Heart right ventricle (tissue), 16 donors: ENCODE data around the gene CCNF. TPM values are rescaled to one million over a fixed set of nuclear protein-coding genes. Genes with fewer than 3 reads are reported as not detected.
A peak's percentile ranks its signal among the peaks of the same experiment; 100 is the strongest.

Experiments
- ATAC-seq, 8 donors: fragments of 200-7000 bp; cut with Tn5 transposase; one replicate each; pipeline ENCODE4 v1.9.1; 2020; ENCODE audit warnings: mild to moderate bottlenecking in 8 of 8, moderate library complexity in 8 of 8, moderate number of reproducible peaks in 1 of 8
- DNase-seq, 2 donors: peaks; one replicate each; pipeline ENCODE4 v3.0.0-alpha.2; 2020
- H3K27ac ChIP-seq, 10 donors: fragments of 200-600 bp; sonication (generic) in 2 of 10; one replicate each; pipeline versions ENCODE4 v1.5.0 to v1.8.0; 2020 to 2022; ENCODE audit warnings: mild to moderate bottlenecking in 3 of 10
- H3K27me3 ChIP-seq, 7 donors: fragments of 200-600 bp; one replicate each; pipeline ENCODE4 v1.8.0; 2021 to 2022; ENCODE audit warnings: mild to moderate bottlenecking in 2 of 7
- H3K36me3 ChIP-seq, 9 donors: fragments of 200-600 bp; sonication (generic) in 1 of 9; one replicate each; pipeline versions ENCODE4 v1.5.0 to v1.8.0; 2020 to 2022; ENCODE audit warnings: mild to moderate bottlenecking in 2 of 9
- H3K4me1 ChIP-seq, 9 donors: fragments of 200-600 bp; sonication (generic) in 1 of 9; one replicate each; pipeline versions ENCODE4 v1.5.0 to v1.8.0; 2020 to 2022; ENCODE audit warnings: mild to moderate bottlenecking in 4 of 9
- H3K4me3 ChIP-seq, 10 donors: fragments of 200-600 bp; sonication (generic) in 2 of 10; one replicate each; pipeline versions ENCODE4 v1.5.0 to v1.8.0; 2020 to 2022; ENCODE audit warnings: mild to moderate bottlenecking in 7 of 10, moderate library complexity in 2 of 10
- H3K9me3 ChIP-seq, 11 donors: fragments of 200-600 bp in 10 of 11; sonication (generic) in 2 of 11; one replicate each; pipeline versions ENCODE4 v1.5.0 to v1.8.0; 2013 to 2022; ENCODE audit warnings: mild to moderate bottlenecking in 2 of 11, control low read depth in 1 of 11, moderate library complexity in 1 of 11
- CTCF ChIP-seq, 9 donors: fragments of 200-600 bp; sonication (generic) in 2 of 9; IDR thresholded peaks; one replicate each; pipeline versions ENCODE4 v1.5.0 to v1.8.0; 2021 to 2022; ENCODE audit warnings: antibody characterized with exemption in 9 of 9, mild to moderate bottlenecking in 5 of 9, moderate library complexity in 1 of 9
- WGBS, 2 donors: extraction: QIAGEN DNeasy Blood & Tissue Kit; methylation state at CpG; one replicate each; pipeline ENCODE4 v1.1.7; 2013; ENCODE audit warnings: inconsistent platforms in 1 of 2; 5-methylcytosine and 5-hydroxymethylcytosine counted together
- intact Hi-C, 10 donors: fragments of 100-400 bp; cut with DNase I; formaldehyde crosslinking; loops; one replicate each; pipeline versions ENCODE4 v1.11.1 to v1.14.2; 2022
- polyA plus RNA-seq, 2 donors: library from polyadenylated mRNA; stranded (reverse); fragments of 200-250 nt; gene quantifications; one replicate each; pipeline ENCODE4 v1.2.3, GENCODE V29; 2013
- total RNA-seq, 10 donors: library from RNA; stranded (reverse); fragmentation: NEBNext Ultra II Directional in 3 of 10; extraction: Animal tissue kit (Norgen Biotek cat#: 25700) in 3 of 10; gene quantifications; one replicate each; pipeline versions ENCODE4 v1.2.1 to v1.2.4, GENCODE V29; 2021 to 2023
- donor health status: Arrhythmogenic right ventricular cardiomyopathy.
- donor health status: ischemic (EF 13 %, LVEDD 7.1; RV severe dilation, severe dysfunction).
- donor health status: healthy with polysubstance abuse.
- donor health status: DM: no; HTN: yes; CAD: no.
- donor health status: DM: no; HTN: no; CAD: no.
- donor health status: ischemic (EF 25% LVEDD 6.9; RV normal size, moderate dysfunction).
- donor health status: ischemic (EF 25% LVEDD 5.7; RV mildly dilated, moderate dysfunction).
- donor health status: healthy.
- donor health status: DM: yes; HTN: yes; CAD: no.
- donor health status: Ischemic cardiomyopathy.
- donor health status: ischemic (EF 35%, LVEDD 5.7; RV mildly dilated, moderate dysfunction).
- donor health status: nonischemic (EF 11% LVEDD 7.7; RV severe dilation, severe dysfunction).
- donor health status: DM: yes; HTN: yes; CAD: no.
- donor health status: PGD.
- donor health status: ischemic (EF 29% LVEDD 5.4; RV normal size, mild dysfunction).
- donor health status: nonischemic (EF 23%, LVEDD 6.1; RV moderate dilation, normal function).

Gene CCNF
- total and polyA plus RNA-seq, 12 donors = 0.51 to 3.4 (median 0.99) TPM

GRCh38 chr16:2466667-2467527 is 37.6 kb downstream of the CCNF start:
- no peak for TF ChIP-seq CTCF (IDR thresholded peaks at IDR 0.05)
- ATAC-seq (no peak), DNase-seq (no peak)
- peaks cover 4 to 50% (median 25%) of the 10 kb centered on the region in 7 donors for H3K27me3 ChIP-seq
- peak overlapping the region in 8 of 10 donors; percentile 30 to 68 (median 53) for H3K4me3 ChIP-seq
- no peaks in the 10 kb centered on the region for H3K9me3 ChIP-seq
- no peaks in the 10 kb centered on the region for H3K36me3 ChIP-seq
- intact Hi-C loops = no loop called here
- H3K4me1 ChIP-seq = peaks cover 17 to 45% (median 35%) of the 10 kb centered on the region in 9 donors
- H3K27ac ChIP-seq = peak overlapping the region in 1 of 10 donors; percentile 16
- WGBS, 2 donors = 80 to 83% methylated on average over 29 of the region's 29 CpGs

GRCh38 chr16:2467528-2468232 is 38.4 kb downstream of the CCNF start:
- ATAC-seq = peak; percentile 45 to 86 (median 80)
- peak overlapping the region in 4 of 10 donors; percentile 16 to 53 (median 40) for H3K27ac ChIP-seq

GRCh38 chr16:2468233-2468724 is 39.0 kb downstream of the CCNF start:
- Histone ChIP-seq H3K4me1 (peaks cover 20 to 51% (median 40%) of the 10 kb centered on the region in 9 donors), H3K36me3 (no peaks in the 10 kb centered on the region), H3K4me3 (peak overlapping the region; percentile 4 to 68 (median 53)), H3K27me3 (peaks cover 11 to 64% (median 39%) of the 10 kb centered on the region in 7 donors), H3K9me3 (no peaks in the 10 kb centered on the region), H3K27ac (peak overlapping the region in 3 of 10 donors; percentile 16 to 50 (median 29))
- WGBS, 2 donors = 1% methylated on average over 38 of the region's 38 CpGs
- DNase-seq = no peak
- intact Hi-C loops = no loop called here
- ATAC-seq = peak in 2 of 8 donors; percentile 2 to 13
- no peak for TF ChIP-seq CTCF (IDR thresholded peaks at IDR 0.05)

More at GRCh38 chr16:2467528-2468232, 38.4 kb downstream of the CCNF start:
- Histone ChIP-seq H3K4me1 (peaks cover 20 to 49% (median 36%) of the 10 kb centered on the region in 9 donors), H3K27me3 (peaks cover 9 to 58% (median 33%) of the 10 kb centered on the region in 7 donors), H3K36me3 (no peaks in the 10 kb centered on the region), H3K9me3 (no peaks in the 10 kb centered on the region), H3K4me3 (peak overlapping the region; percentile 4 to 68 (median 53))
- peak; percentile 75 to 83 for DNase-seq
- intact Hi-C loops = no loop called here
- 1% methylated on average over 69 to 80 of the region's 80 CpGs for WGBS, 2 donors
- peak in 2 of 9 donors; percentile 18 to 23 for TF ChIP-seq CTCF (IDR thresholded peaks at IDR 0.05)
